ENCODE measurements around the gene FOXD4.
"Not testable (repeated sequence)": the region's sequence is repeated elsewhere in the genome, so short reads cannot be mapped to it uniquely, and the experiment has no call there.

DNA sequence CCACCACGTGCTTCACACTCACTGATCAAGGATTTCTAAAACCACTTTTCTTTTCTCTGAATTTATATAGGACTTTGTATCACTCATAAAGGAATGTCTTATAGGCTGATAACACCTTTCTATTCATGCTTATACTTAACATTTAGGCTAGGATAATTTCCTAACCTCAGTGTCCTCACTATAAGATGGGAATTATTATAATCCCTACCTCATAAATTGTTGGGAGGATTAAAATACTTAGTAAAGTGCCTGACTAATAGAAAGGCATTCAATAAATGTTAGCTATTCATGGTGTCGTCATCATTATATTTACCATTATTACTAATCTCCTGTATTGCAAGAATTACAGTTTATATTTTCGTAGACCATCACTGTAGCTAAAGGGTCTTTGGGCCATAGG, 41.8 kb downstream of the FOXD4 start:
- TF ChIP-seq, protein P1, sequence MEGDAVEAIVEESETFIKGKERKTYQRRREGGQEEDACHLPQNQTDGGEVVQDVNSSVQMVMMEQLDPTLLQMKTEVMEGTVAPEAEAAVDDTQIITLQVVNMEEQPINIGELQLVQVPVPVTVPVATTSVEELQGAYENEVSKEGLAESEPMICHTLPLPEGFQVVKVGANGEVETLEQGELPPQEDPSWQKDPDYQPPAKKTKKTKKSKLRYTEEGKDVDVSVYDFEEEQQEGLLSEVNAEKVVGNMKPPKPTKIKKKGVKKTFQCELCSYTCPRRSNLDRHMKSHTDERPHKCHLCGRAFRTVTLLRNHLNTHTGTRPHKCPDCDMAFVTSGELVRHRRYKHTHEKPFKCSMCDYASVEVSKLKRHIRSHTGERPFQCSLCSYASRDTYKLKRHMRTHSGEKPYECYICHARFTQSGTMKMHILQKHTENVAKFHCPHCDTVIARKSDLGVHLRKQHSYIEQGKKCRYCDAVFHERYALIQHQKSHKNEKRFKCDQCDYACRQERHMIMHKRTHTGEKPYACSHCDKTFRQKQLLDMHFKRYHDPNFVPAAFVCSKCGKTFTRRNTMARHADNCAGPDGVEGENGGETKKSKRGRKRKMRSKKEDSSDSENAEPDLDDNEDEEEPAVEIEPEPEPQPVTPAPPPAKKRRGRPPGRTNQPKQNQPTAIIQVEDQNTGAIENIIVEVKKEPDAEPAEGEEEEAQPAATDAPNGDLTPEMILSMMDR (IDR thresholded peaks at IDR 0.05) = not testable (repeated sequence)
- TF ChIP-seq POLR2A (IDR thresholded peaks at IDR 0.05) = not testable (repeated sequence)

Data from body of pancreas (tissue), 4 donors.